Measurements from ENCODE around the gene C2CD3.
A peak's percentile ranks its signal among the peaks of the same experiment; 100 is the strongest.

Gene C2CD3

GRCh38 chr11:74015919-74016684 lies 154.7 kb downstream of the C2CD3 start:
- ATAC-seq (replicated peaks; ENCODE audit: extremely low read depth, poor library complexity, severe bottlenecking) (no peak), DNase-seq (ENCODE audit: low spot score in 2 of 2) (no peak)
- H3K27me3 Mint-ChIP-seq = no peaks in the 10 kb centered on the region
- H3K27ac Mint-ChIP-seq (ENCODE audit: low read depth) = peak overlapping the region; percentile 44
- no peaks in the 10 kb centered on the region for H3K9me3 Mint-ChIP-seq
- H3K4me3 Mint-ChIP-seq = no peak overlapping the region
- H3K36me3 Mint-ChIP-seq (ENCODE audit: insufficient read depth) = peaks cover 14% of the 10 kb centered on the region
- H3K4me1 Mint-ChIP-seq = peaks cover 41% of the 10 kb centered on the region

- H3K27ac Mint-ChIP-seq (ENCODE audit: low read depth) = peak overlapping the region; percentile 13
- DNase-seq (ENCODE audit: low spot score in 2 of 2) = no peak
These were observed 155.9 kb downstream of the C2CD3 start for GRCh38 chr11:74014880-74015279.

GRCh38 chr11:74013141-74013540 lies 157.7 kb downstream of the C2CD3 start:
- Mint-ChIP-seq H3K4me3 (no peak overlapping the region), H3K4me1 (peaks cover 66% of the 10 kb centered on the region), H3K9me3 (no peaks in the 10 kb centered on the region), H3K27me3 (no peaks in the 10 kb centered on the region), H3K36me3 (ENCODE audit: insufficient read depth) (peaks cover 14% of the 10 kb centered on the region), H3K27ac (ENCODE audit: low read depth) (no peak overlapping the region)
- ATAC-seq (replicated peaks; ENCODE audit: extremely low read depth, poor library complexity, severe bottlenecking) (no peak), DNase-seq (ENCODE audit: low spot score in 2 of 2) (no peak)

More at GRCh38 chr11:74014880-74015279, 155.9 kb downstream of the C2CD3 start:
- Mint-ChIP-seq H3K4me3 (no peak overlapping the region), H3K4me1 (peaks cover 53% of the 10 kb centered on the region), H3K9me3 (no peaks in the 10 kb centered on the region), H3K36me3 (ENCODE audit: insufficient read depth) (peaks cover 14% of the 10 kb centered on the region), H3K27me3 (no peaks in the 10 kb centered on the region)
- ATAC-seq (replicated peaks; ENCODE audit: extremely low read depth, poor library complexity, severe bottlenecking) = no peak

DNA sequence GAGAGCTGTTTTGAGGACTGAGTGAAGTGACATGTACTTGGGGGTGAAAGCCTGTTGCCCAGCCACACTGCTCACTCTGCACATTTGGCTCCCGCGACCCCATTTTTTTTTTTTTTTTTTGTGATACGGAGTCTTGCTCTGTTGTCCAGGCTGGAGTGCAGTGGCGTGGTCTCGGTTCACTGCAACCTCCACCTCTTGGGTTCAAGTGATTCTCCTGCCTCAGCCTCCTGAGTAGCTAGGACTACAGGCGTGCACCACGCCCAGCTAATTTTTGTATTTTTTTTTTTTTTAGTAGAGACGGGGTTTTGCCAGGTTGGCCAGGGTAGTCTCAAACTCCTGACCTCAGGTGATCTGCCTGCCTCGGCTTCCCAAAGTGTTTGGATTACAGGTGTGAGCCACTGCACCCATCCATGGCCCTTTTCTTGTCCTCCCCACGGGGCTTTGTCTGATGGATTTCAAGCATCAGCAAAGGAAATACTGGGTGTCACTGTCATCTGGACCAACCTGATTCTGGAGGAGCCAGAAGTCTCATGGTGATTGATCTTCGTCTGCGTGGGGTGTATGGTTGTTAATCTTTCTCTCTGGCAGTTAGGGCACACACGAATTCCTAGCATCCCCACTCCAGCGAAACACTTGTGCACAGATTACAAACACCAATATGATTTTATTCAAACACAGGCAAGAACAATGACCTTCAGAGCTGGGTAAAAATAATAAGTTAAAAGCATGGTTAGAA lies 158.6 kb downstream of the C2CD3 start:
- H3K36me3 Mint-ChIP-seq (ENCODE audit: insufficient read depth) = peaks cover 14% of the 10 kb centered on the region
- ATAC-seq (replicated peaks; ENCODE audit: extremely low read depth, poor library complexity, severe bottlenecking) (no peak), DNase-seq (ENCODE audit: low spot score in 2 of 2) (no peak)
- peak overlapping the region; percentile 96 for H3K27ac Mint-ChIP-seq (ENCODE audit: low read depth)
- H3K9me3 Mint-ChIP-seq = no peaks in the 10 kb centered on the region
- peak overlapping the region; percentile 58 for H3K4me3 Mint-ChIP-seq
- H3K27me3 Mint-ChIP-seq = no peaks in the 10 kb centered on the region
- peaks cover 66% of the 10 kb centered on the region for H3K4me1 Mint-ChIP-seq

- DNase-seq (ENCODE audit: low spot score in 2 of 2) (no peak), ATAC-seq (replicated peaks; ENCODE audit: extremely low read depth, poor library complexity, severe bottlenecking) (peak; percentile 73)
- Mint-ChIP-seq H3K9me3 (no peaks in the 10 kb centered on the region), H3K36me3 (ENCODE audit: insufficient read depth) (peaks cover 11% of the 10 kb centered on the region), H3K4me1 (peaks cover 64% of the 10 kb centered on the region), H3K27ac (ENCODE audit: low read depth) (peak overlapping the region; percentile 96), H3K4me3 (peak overlapping the region; percentile 58), H3K27me3 (no peaks in the 10 kb centered on the region)
These were observed 159.3 kb downstream of the C2CD3 start for GRCh38 chr11:74011360-74012073.

DNA sequence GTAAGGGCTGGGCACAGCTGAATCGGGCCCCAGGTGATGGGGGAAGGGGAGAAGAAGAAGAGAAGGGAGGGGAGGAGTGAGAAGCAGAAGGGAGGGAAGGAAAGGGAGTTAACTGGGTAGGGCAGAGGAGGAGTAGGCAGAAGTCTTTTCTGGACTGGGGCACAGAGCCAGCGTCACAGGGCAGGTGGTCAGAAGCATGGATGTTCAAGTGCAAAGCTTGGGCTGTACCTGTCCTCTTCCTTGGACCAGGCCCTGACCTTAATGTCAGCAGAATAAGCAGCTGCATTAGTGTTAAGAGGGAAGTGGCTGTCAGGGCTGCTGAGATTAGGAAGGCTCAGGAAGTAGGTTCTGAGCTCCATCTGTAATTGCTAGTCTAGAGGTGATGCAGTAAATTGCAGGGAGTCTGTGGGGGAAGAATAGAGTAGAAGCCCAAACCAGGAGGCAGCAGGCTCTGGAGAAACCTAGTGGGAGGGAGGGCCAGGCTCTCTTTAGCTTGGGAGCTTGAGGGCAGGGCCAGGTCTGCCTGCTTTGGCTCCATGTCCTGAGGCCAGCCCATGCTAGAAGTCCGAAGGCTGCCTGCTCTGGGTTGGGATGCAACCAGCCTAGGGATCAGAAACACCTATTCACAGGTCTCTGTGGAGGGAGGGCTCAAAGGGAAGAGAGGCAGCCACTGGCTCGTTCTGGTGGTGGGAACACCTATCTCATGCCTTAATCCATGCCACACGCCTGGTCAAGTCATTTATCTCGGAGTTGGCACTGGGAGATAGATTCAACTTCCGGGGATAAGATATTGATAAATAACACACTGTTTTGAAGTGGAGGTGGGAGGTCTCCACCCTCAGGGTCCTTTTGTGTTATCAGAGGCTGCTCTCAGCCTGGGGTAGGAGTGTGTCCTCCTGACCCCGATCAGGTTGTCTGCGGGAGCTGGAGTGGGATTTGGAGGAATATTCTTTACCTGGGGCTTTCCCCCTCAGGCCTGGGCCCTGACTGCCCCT lies 160.2 kb downstream of the C2CD3 start:
- Mint-ChIP-seq H3K4me1 (peaks cover 60% of the 10 kb centered on the region), H3K9me3 (no peaks in the 10 kb centered on the region), H3K27ac (ENCODE audit: low read depth) (peak overlapping the region; percentile 96), H3K27me3 (no peaks in the 10 kb centered on the region), H3K4me3 (peak overlapping the region; percentile 8), H3K36me3 (ENCODE audit: insufficient read depth) (peaks cover 8% of the 10 kb centered on the region)
- DNase-seq (ENCODE audit: low spot score in 2 of 2) (no peak), ATAC-seq (replicated peaks; ENCODE audit: extremely low read depth, poor library complexity, severe bottlenecking) (no peak)

DNA sequence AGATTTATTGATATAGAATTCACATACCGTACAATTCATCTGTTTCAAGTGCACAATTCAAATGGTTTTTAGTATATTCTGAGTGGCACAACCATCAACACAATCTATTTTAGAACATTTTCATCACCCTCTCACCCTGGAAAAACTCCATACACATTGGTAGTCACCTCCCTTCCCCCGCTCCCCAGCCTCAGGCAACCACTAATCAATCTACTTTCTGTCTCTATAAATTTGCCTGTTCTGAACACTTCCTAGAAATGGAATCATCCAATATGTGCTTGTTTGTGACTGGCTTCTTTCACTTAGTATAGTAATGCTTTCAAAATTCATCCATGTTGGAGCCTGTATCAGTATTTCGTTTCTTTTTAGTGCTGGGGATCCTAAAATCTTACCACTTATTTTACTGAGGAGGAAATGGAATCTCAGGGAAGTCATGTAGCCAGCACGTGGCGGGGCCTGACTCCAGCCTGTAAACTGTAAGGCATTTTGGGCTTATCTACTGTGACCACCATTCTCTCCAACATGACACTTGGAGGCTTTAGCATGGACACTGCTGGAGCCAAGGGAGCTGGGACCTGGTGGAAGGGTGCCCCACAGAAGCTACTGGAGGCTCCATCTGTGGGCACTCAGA lies 161.0 kb downstream of the C2CD3 start:
- DNase-seq (ENCODE audit: low spot score in 2 of 2) (no peak), ATAC-seq (replicated peaks; ENCODE audit: extremely low read depth, poor library complexity, severe bottlenecking) (no peak)
- Mint-ChIP-seq H3K4me1 (peaks cover 60% of the 10 kb centered on the region), H3K27me3 (no peaks in the 10 kb centered on the region), H3K36me3 (ENCODE audit: insufficient read depth) (peaks cover 8% of the 10 kb centered on the region), H3K9me3 (no peaks in the 10 kb centered on the region), H3K4me3 (peak overlapping the region; percentile 8), H3K27ac (ENCODE audit: low read depth) (peak overlapping the region; percentile 96)

DNA sequence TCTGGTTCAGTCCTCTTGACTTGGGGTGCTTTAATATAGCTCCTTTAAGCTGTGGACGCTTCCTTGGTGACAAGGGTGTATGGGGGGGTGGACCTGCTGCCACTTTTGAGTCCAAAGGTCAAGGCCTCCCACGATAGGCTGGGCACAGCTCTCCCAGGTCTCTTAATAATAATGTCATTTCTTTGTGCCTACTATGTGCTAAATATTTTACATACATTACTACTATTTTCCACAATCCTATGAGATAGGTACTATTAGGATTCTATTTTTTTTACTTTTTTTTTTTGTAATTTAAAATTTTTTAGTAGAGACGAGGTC lies 161.6 kb downstream of the C2CD3 start:
- ATAC-seq (replicated peaks; ENCODE audit: extremely low read depth, poor library complexity, severe bottlenecking) (no peak), DNase-seq (ENCODE audit: low spot score in 2 of 2) (no peak)
- Mint-ChIP-seq H3K9me3 (no peaks in the 10 kb centered on the region), H3K4me3 (peak overlapping the region; percentile 26), H3K4me1 (peaks cover 60% of the 10 kb centered on the region), H3K27ac (ENCODE audit: low read depth) (peak overlapping the region; percentile 77), H3K27me3 (no peaks in the 10 kb centered on the region), H3K36me3 (ENCODE audit: insufficient read depth) (peaks cover 8% of the 10 kb centered on the region)

GRCh38 chr11:74008373-74009229 lies 162.2 kb downstream of the C2CD3 start, which contains the start of gene UCP3:
Gene UCP3 (minus strand): TSS chr11:74009085. CDS start chr11:74007042, 2,043 bp downstream.
- Mint-ChIP-seq H3K36me3 (ENCODE audit: insufficient read depth) (peaks cover 6% of the 10 kb centered on the region), H3K27me3 (no peaks in the 10 kb centered on the region), H3K9me3 (no peaks in the 10 kb centered on the region), H3K4me1 (peaks cover 61% of the 10 kb centered on the region), H3K27ac (ENCODE audit: low read depth) (peak within 1 kb of the TSS; percentile 96), H3K4me3 (peak within 1 kb of the TSS; percentile 26)
- ATAC-seq (replicated peaks; ENCODE audit: extremely low read depth, poor library complexity, severe bottlenecking) = no peak
- DNase-seq (ENCODE audit: low spot score in 2 of 2) = no peak

DNA sequence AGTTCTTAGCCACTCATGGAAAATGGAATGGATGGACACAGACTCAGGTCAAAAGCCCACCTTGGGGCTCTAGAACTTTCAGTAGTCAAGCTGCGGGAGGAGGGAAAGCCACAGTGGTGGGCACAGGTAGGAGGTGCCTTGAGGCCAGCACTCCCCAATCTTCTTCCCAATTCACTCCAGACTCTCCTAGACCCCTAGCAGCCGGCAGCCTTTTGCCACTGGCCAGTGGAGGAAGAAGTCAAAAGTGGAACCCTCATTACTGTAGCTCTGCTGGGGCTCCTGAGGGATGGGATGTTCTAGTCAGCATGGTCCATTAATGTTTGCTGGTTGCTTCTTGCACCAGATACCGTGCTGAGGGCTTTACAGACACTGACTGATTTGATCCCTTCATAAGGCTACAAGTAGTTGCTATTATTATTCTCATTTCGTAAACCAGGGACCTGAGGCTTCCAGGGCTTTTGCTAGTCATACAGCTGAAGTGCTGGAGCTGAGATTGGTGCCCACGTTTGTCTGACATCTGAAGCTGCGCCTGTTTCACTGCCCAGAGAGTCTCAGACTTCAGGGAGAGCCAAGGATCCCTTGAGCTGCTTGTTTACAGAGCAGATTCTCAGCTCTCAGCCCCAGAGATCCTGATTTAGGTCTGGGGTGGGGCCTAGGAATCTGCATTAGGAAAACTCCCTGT lies 163.0 kb downstream of the C2CD3 start:
- no peaks in the 10 kb centered on the region for H3K27me3 Mint-ChIP-seq
- H3K4me1 Mint-ChIP-seq = peaks cover 67% of the 10 kb centered on the region
- peak overlapping the region; percentile 23 for H3K4me3 Mint-ChIP-seq
- H3K36me3 Mint-ChIP-seq (ENCODE audit: insufficient read depth) = peaks cover 7% of the 10 kb centered on the region
- no peak for DNase-seq (ENCODE audit: low spot score in 2 of 2)
- peak overlapping the region; percentile 77 for H3K27ac Mint-ChIP-seq (ENCODE audit: low read depth)
- no peaks in the 10 kb centered on the region for H3K9me3 Mint-ChIP-seq
- ATAC-seq (replicated peaks; ENCODE audit: extremely low read depth, poor library complexity, severe bottlenecking) = no peak
